OCI-LY3 (cell line): ENCODE measurements around the gene ARHGAP28.

ENCODE experiments used
- H2AFZ ChIP-seq: fragments of 200-600, 300-600 bp; shearing (Covaris generic); 2 replicates; pipeline ENCODE4 v1.6.0; 2014; ENCODE audit warnings: antibody characterized with exemption, low read depth, low read length
- H3K27ac ChIP-seq: fragments of 200-600, 300-600 bp; sonication (generic); 2 replicates; pipeline ENCODE4 v1.5.1; 2014; ENCODE audit warnings: mild to moderate bottlenecking, low read length, moderate library complexity, mixed read lengths
- H3K27me3 ChIP-seq: fragments of 200-600, 300-600 bp; sonication (generic); 2 replicates; pipeline ENCODE4 v1.6.1; 2014; ENCODE audit warnings: low read depth, low read length, mixed read lengths
- H3K36me3 ChIP-seq: fragments of 200-600, 300-600 bp; sonication (generic); replicated peaks from 2 replicates; pipeline ENCODE3; 2014; ENCODE audit warnings: low read depth, low read length, mixed read lengths
- H3K4me1 ChIP-seq: fragments of 300-600, 200-600 bp; sonication (generic); 2 replicates; pipeline ENCODE4 v1.6.1; 2014; ENCODE audit warnings: low read length, mixed read lengths
- H3K4me2 ChIP-seq: fragments of 200-600, 300-600 bp; sonication (generic); 2 replicates; pipeline ENCODE4 v1.6.1; 2014; ENCODE audit warnings: low read length, mixed read lengths
- H3K4me3 ChIP-seq: fragments of 300-600, 200-600 bp; sonication (generic); 2 replicates; pipeline ENCODE4 v1.5.1; 2014; ENCODE audit warnings: antibody characterized with exemption, mild to moderate bottlenecking, low read length, moderate library complexity
- H3K79me2 ChIP-seq: fragments of 300-600, 200-600 bp; shearing (Covaris generic); 2 replicates; pipeline ENCODE4 v1.6.1; 2014; ENCODE audit warnings: mild to moderate bottlenecking, low read length, mixed read lengths
- H3K9ac ChIP-seq: fragments of 300-600, 200-600 bp; shearing (Covaris generic); 2 replicates; pipeline ENCODE4 v1.6.0; 2014; ENCODE audit warnings: mild to moderate bottlenecking, low read length, moderate library complexity
- H3K9me3 ChIP-seq: fragments of 200-600, 300-600 bp; shearing (Covaris generic); 2 replicates; pipeline ENCODE4 v1.6.1; 2014; ENCODE audit warnings: low read length, mixed read lengths; ENCODE audit not compliant: insufficient read depth
- H4K20me1 ChIP-seq: fragments of 200-600, 300-600 bp; sonication (generic); 2 replicates; pipeline ENCODE4 v1.6.1; 2016; ENCODE audit warnings: low read length, mixed read lengths; ENCODE audit not compliant: insufficient read depth
- CTCF ChIP-seq: fragments of 200-600, 300-600 bp; sonication (generic); IDR thresholded peaks from 2 replicates; pipeline ENCODE4 v1.5.1; 2014; ENCODE audit warnings: antibody characterized with exemption, low read length, low read depth
- EZH2phosphoT487 ChIP-seq: fragments of 200-600 bp; shearing (Covaris generic); IDR thresholded peaks from 2 replicates; pipeline ENCODE4 v1.6.1; 2018; ENCODE audit warnings: antibody characterized with exemption, mixed run types, low read depth

The ARHGAP28 gene

GRCh38 chr18:6712401-6712800 lies 17.1 kb upstream of the ARHGAP28 start:
- Histone ChIP-seq H3K4me3 (no peak overlapping the region), H4K20me1 (no peaks in the 10 kb centered on the region), H3K79me2 (no peaks in the 10 kb centered on the region), H3K27me3 (no peaks in the 10 kb centered on the region), H3K9me3 (no peaks in the 10 kb centered on the region), H2AFZ (no peak overlapping the region), H3K4me2 (no peak overlapping the region), H3K4me1 (no peaks in the 10 kb centered on the region), H3K9ac (no peak overlapping the region), H3K27ac (no peak overlapping the region), H3K36me3 (no peaks in the 10 kb centered on the region)
- no peak for TF ChIP-seq CTCF
- no peak for TF ChIP-seq EZH2phosphoT487

GRCh38 chr18:6714010-6714409 lies 15.5 kb upstream of the ARHGAP28 start:
- H3K27me3 ChIP-seq, result no peaks in the 10 kb centered on the region
- H3K9me3 ChIP-seq, result no peaks in the 10 kb centered on the region
- H3K79me2 ChIP-seq, result no peaks in the 10 kb centered on the region
- TF ChIP-seq CTCF (no peak), EZH2phosphoT487 (no peak)
- no peaks in the 10 kb centered on the region for H3K4me1 ChIP-seq
- no peaks in the 10 kb centered on the region for H3K36me3 ChIP-seq
- H2AFZ ChIP-seq, result no peak overlapping the region
- no peak overlapping the region for H3K4me3 ChIP-seq
- no peak overlapping the region for H3K27ac ChIP-seq
- no peak overlapping the region for H3K4me2 ChIP-seq
- H4K20me1 ChIP-seq, result no peaks in the 10 kb centered on the region
- H3K9ac ChIP-seq, result no peak overlapping the region

- H3K27me3 ChIP-seq, result no peaks in the 10 kb centered on the region
- no peaks in the 10 kb centered on the region for H3K9me3 ChIP-seq
- no peaks in the 10 kb centered on the region for H3K36me3 ChIP-seq
- H3K79me2 ChIP-seq, result no peaks in the 10 kb centered on the region
- no peak overlapping the region for H3K4me2 ChIP-seq
- no peaks in the 10 kb centered on the region for H4K20me1 ChIP-seq
- no peaks in the 10 kb centered on the region for H3K4me1 ChIP-seq
- no peak overlapping the region for H3K9ac ChIP-seq
- TF ChIP-seq CTCF (no peak), EZH2phosphoT487 (no peak)
- H3K4me3 ChIP-seq, result no peak overlapping the region
- H2AFZ ChIP-seq, result no peak overlapping the region
- H3K27ac ChIP-seq, result no peak overlapping the region
These were observed 11.2 kb upstream of the ARHGAP28 start for GRCh38 chr18:6718267-6718666.

- Histone ChIP-seq H3K79me2 (no peaks in the 10 kb centered on the region), H3K36me3 (no peaks in the 10 kb centered on the region), H3K27me3 (no peaks in the 10 kb centered on the region), H3K4me1 (no peaks in the 10 kb centered on the region), H4K20me1 (no peaks in the 10 kb centered on the region), H3K4me2 (no peak overlapping the region), H3K4me3 (no peak overlapping the region), H3K9ac (no peak overlapping the region), H2AFZ (no peak overlapping the region), H3K27ac (no peak overlapping the region), H3K9me3 (no peaks in the 10 kb centered on the region)
- TF ChIP-seq EZH2phosphoT487 (no peak), CTCF (no peak)
These were observed 10.2 kb upstream of the ARHGAP28 start for GRCh38 chr18:6719098-6719846.
